Fibroblast of villous mesenchyme (primary cell): ENCODE measurements around the gene TBC1D28. TPM values are rescaled to one million over a fixed set of nuclear protein-coding genes. Genes with fewer than 3 reads are reported as not detected.
"Not testable (repeated sequence)": the region's sequence is repeated elsewhere in the genome, so short reads cannot be mapped to it uniquely, and the experiment has no call there.

Experiments used
- DNase-seq: peaks from one replicate; pipeline ENCODE4 v3.0.0-alpha.2; 2010; ENCODE audit warnings: low read depth
- H3K4me3 ChIP-seq: 2 replicates; pipeline ENCODE4 v1.5.1; 2011; ENCODE audit warnings: low read depth, mild to moderate bottlenecking, low read length
- small RNA-seq: library from RNA; depleted of rRNA; stranded (forward); fragments of <200 nt; gene quantifications from one replicate; pipeline ENCODE3, GENCODE V24; 2012
- total RNA-seq: library from RNA; depleted of rRNA; stranded (reverse); fragments of >200 nt; gene quantifications from 2 replicates; pipeline ENCODE4 v1.2.3, GENCODE V29; 2012
- TF ChIP-seq, protein P1 (sequence below): IDR thresholded peaks from 2 replicates; pipeline ENCODE4 v1.5.1; 2012; ENCODE audit warnings: low read depth, mild to moderate bottlenecking, low read length; ENCODE audit not compliant: insufficient read depth

Gene TBC1D28
- total RNA-seq, 1 donor, result not detected

DNA sequence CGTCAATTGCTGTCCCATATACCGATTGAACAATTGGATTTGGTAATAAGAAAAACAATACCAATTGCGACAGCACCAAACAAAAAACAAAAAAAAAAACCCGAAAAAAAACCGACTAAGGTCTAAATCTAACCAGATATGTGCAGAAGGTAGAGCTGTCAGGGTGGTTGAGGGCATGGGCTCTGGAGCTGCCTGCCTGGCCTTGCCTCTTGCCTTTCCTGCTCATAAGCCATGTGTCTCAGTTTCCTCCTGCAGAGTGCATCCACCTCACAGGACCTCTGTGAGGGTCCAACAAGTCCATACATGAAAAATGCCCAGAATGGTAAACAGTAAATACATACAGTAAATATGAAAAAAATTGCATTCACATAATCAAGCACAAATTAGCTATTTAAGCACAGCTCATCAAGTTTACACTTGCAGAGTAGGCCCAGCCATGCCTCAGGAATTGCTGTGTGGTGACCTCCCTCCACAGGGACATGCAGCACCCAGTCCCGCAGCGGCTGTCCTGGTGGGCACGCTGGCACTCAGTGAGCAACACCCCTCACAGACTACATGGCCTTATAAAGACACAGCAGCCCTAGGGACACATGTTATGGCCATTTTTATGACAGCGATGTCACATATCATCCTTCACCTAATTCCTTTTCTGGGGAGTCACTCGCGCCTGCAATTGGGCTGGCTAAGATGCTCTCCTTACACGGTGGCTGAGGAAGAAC, 17.9 kb downstream of the TBC1D28 start:
- no peak overlapping the region for H3K4me3 ChIP-seq
- DNase-seq, result no peak
- TF ChIP-seq, protein P1, sequence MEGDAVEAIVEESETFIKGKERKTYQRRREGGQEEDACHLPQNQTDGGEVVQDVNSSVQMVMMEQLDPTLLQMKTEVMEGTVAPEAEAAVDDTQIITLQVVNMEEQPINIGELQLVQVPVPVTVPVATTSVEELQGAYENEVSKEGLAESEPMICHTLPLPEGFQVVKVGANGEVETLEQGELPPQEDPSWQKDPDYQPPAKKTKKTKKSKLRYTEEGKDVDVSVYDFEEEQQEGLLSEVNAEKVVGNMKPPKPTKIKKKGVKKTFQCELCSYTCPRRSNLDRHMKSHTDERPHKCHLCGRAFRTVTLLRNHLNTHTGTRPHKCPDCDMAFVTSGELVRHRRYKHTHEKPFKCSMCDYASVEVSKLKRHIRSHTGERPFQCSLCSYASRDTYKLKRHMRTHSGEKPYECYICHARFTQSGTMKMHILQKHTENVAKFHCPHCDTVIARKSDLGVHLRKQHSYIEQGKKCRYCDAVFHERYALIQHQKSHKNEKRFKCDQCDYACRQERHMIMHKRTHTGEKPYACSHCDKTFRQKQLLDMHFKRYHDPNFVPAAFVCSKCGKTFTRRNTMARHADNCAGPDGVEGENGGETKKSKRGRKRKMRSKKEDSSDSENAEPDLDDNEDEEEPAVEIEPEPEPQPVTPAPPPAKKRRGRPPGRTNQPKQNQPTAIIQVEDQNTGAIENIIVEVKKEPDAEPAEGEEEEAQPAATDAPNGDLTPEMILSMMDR, result no peak

DNA sequence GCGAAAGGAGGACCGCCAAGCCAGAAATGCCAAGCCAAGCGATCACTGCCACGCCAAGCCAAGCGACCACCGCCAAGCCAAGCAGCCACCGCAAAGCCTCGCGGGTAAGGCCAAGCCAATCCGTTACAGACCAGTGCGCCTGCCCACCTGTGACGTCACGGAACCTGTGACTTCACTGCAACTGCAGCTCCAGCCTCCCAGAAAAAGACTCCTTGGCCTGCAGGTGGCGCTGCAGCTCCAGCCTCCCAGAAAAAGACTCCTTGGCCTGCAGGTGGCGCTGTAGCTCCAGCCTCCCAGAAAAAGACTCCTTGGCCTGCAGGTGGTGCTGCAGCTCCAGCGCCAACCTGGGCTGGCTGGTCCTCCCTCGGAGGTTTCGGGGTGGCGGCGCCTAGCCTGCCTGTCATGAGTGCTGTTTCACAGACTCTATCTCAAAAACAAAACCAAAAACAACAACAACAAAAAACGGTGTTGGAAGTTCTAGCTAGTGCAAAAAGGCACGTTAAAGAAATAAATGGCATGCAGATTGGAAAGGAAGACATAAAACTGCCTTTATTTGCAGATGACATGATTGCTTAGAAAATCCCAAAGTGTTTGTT, 18.6 kb downstream of the TBC1D28 start:
- TF ChIP-seq, protein P1, result peak; percentile 97
- DNase-seq, result peak; percentile 91
- H3K4me3 ChIP-seq, result peak overlapping the region; percentile 63

DNA sequence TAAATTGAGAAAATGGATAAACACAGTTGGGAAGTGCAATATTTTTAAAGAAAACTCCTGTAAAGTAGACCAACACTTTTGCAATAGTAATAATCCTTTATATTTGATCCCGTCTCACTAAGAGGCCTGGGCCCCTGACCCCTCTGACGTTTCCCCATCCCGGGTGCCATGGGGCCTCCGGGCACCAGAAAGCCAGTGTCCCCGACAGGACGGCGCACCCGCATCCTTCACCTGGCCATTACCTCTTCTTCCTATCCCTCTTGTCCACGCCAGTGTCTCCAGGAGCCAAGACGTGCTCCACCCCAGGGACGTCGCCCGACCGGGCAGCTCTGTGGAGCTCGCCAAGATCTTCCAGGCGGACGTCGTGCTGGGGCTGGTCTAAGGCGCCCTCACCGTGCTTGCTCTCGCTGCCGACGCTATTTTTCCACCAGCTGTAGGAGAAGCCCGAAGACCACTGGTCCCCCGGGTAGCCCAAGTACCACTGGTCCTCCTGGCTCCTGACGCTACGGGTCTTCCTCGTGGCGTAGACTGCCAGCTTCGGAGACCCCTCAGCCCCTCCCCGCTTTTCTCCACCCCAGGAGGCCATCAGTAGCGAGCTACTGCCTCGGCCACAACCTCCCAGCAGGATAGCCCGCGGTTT, 19.2 kb downstream of the TBC1D28 start:
- H3K4me3 ChIP-seq, result peak overlapping the region; percentile 63
- peak; percentile 33 for DNase-seq

DNA sequence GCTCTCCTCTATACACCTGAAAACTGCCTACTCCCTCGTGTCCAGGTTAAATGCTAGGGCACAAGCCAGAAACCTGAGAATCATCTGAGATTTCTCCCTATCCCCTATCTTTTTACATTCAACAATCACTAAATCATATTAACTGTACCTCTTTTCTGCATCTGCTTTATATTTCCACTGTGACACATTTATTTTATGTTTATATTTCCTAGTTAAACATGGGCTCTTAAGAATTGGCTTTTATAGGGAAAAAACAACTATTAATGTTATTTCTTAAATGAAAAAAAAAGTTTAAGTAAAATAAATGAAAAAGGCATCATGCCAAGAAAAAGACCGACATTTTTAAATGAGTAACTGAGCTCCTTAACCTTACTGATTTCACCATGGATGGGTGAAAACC, 26.6 kb downstream of the TBC1D28 start:
- not testable (repeated sequence) for H3K4me3 ChIP-seq
- DNase-seq, result peak; percentile 22

DNA sequence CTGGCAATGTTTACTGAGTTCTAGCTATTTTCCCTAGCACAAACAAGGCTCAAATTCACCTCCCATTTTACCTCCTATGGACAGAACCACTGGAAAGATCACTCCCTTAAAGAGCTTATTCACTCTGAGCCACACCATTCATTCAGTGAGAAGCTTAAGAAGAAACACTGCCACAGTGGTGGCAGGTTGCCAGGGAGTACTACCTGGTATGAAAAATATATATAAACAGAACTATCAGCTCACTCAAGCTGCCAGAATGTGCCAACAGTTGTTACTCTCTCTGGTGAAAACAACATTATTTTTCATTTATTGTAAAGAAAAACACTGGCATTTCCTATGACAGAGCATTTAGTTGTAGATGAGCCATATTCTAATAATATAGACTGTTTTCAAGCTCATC, 31.2 kb downstream of the TBC1D28 start:
- not testable (repeated sequence) for H3K4me3 ChIP-seq, DNase-seq

DNA sequence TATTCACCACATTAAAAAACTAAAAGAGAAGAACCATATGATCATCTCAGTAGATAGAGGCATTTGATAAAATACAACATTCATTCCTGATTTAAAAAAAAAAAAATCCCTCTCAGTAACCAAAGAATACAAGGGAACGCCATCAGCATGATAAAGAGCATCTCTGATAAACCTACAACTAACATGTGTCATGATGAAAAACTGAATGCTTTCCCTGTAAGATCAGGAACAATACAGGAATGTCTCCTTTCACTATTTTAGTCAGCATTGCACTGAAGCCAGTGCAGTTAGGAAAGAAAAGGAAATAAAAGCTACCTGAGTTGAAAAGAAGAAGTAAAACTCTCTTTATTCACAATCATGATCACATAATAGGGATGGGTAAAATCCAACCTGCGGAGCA, 51.1 kb downstream of the TBC1D28 start:
- not testable (repeated sequence) for DNase-seq, H3K4me3 ChIP-seq

Small RNA genes within 50 kb of the gene (small RNA-seq; reads per million reads assigned to genes)
- gene AC026271.2, result not detected

Other genes starting within 250 kb of the TBC1D28 start
- gene LGALS9C, start 167.6 kb downstream of the TBC1D28 start, total RNA-seq, result not detected in 2 replicates
- gene FOXO3B, start 37.9 kb upstream of the TBC1D28 start, total RNA-seq, result 5.2 and 6.8 TPM in 2 replicates
- under 0.01 and 0.32 TPM in 2 replicates for gene FBXW10, start 99.7 kb upstream of the TBC1D28 start, total RNA-seq
- gene TVP23B, start 136.8 kb upstream of the TBC1D28 start, total RNA-seq, result 45.1 and 92.8 TPM in 2 replicates
- 37.7 and 51.4 TPM in 2 replicates for gene PRPSAP2, start 213.7 kb upstream of the TBC1D28 start, total RNA-seq